ENCODE results near the gene AK8. TPM values are rescaled to one million over a fixed set of nuclear protein-coding genes. Genes with fewer than 3 reads are reported as not detected.
A peak's percentile ranks its signal among the peaks of the same experiment; 100 is the strongest.

The AK8 gene
- total RNA-seq, 1 donor from 2014 or later, result 0.74 TPM

DNA sequence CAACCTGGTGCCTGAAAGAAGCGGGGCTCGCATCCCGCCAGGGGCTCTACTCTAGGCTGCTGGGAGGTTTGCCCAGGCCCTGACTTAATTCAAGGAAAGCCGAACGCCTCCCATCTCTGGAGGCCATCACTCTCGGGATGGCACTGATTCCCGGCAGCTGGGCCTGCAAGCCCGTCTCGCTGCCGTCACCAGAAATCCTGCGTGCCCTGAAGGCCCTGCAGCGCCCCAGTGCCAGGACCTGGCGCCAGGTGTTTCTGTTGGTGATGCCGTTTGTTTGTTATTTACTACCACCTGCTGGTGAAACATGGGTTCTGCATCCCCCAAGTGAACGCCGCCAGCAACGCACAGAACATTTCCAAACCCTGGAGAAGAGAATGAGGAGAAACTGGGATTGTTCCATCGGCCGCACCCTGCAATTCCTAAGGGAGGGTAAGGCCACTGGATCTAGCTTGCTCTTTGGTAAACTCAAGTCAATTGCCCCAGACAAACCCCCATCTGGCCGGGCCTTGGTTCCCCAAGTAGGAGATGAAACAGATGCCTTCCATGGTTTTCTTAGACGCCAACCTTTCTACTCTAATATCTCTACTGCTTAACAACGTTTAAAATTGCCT lies 77.9 kb downstream of the AK8 start:
- H3K9me3 ChIP-seq (replicated peaks), result no peaks in the 10 kb centered on the region
- H3K27ac ChIP-seq (replicated peaks), result peak overlapping the region; percentile 54
- intact Hi-C loops (cut with micrococcal nuclease), result no loop called here
- H3K4me3 ChIP-seq, result no peak overlapping the region
- H3K27me3 ChIP-seq (ENCODE audit: low read depth), result peaks cover 38% of the 10 kb centered on the region
- H3K4me1 ChIP-seq, result peaks cover 27% of the 10 kb centered on the region
- TF ChIP-seq, protein P1, sequence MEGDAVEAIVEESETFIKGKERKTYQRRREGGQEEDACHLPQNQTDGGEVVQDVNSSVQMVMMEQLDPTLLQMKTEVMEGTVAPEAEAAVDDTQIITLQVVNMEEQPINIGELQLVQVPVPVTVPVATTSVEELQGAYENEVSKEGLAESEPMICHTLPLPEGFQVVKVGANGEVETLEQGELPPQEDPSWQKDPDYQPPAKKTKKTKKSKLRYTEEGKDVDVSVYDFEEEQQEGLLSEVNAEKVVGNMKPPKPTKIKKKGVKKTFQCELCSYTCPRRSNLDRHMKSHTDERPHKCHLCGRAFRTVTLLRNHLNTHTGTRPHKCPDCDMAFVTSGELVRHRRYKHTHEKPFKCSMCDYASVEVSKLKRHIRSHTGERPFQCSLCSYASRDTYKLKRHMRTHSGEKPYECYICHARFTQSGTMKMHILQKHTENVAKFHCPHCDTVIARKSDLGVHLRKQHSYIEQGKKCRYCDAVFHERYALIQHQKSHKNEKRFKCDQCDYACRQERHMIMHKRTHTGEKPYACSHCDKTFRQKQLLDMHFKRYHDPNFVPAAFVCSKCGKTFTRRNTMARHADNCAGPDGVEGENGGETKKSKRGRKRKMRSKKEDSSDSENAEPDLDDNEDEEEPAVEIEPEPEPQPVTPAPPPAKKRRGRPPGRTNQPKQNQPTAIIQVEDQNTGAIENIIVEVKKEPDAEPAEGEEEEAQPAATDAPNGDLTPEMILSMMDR (IDR thresholded peaks at IDR 0.05; ENCODE audit: borderline replicate concordance), result peak; percentile 92
- H3K36me3 ChIP-seq, result no peaks in the 10 kb centered on the region
- peak; percentile 76 for DNase-seq

- TF ChIP-seq, protein P1 (IDR thresholded peaks at IDR 0.05; ENCODE audit: borderline replicate concordance), result no peak
- Histone ChIP-seq H3K4me1 (peaks cover 27% of the 10 kb centered on the region), H3K36me3 (no peaks in the 10 kb centered on the region), H3K27ac (replicated peaks) (peak overlapping the region; percentile 64), H3K9me3 (replicated peaks) (no peaks in the 10 kb centered on the region), H3K27me3 (ENCODE audit: low read depth) (peaks cover 33% of the 10 kb centered on the region), H3K4me3 (no peak overlapping the region)
- DNase-seq, result no peak
- intact Hi-C loops (cut with micrococcal nuclease), result loop anchor here (5.0 kb wide), 1 partner anchor 292 kb away; no protein-coding TSS in a partner anchor
Measured at GRCh38 chr9:132798817-132799790, 79.0 kb downstream of the AK8 start.

- Histone ChIP-seq H3K27me3 (ENCODE audit: low read depth) (peaks cover 31% of the 10 kb centered on the region), H3K27ac (replicated peaks) (peak overlapping the region; percentile 64), H3K36me3 (no peaks in the 10 kb centered on the region), H3K9me3 (replicated peaks) (no peaks in the 10 kb centered on the region), H3K4me3 (no peak overlapping the region), H3K4me1 (peaks cover 27% of the 10 kb centered on the region)
- no peak for DNase-seq
- intact Hi-C loops (cut with micrococcal nuclease), result loop anchor here (5.0 kb wide), 1 partner anchor 291 kb away; no protein-coding TSS in a partner anchor
- TF ChIP-seq, protein P1 (IDR thresholded peaks at IDR 0.05; ENCODE audit: borderline replicate concordance), result no peak
Measured at GRCh38 chr9:132797861-132798659, 80.0 kb downstream of the AK8 start.

DNA sequence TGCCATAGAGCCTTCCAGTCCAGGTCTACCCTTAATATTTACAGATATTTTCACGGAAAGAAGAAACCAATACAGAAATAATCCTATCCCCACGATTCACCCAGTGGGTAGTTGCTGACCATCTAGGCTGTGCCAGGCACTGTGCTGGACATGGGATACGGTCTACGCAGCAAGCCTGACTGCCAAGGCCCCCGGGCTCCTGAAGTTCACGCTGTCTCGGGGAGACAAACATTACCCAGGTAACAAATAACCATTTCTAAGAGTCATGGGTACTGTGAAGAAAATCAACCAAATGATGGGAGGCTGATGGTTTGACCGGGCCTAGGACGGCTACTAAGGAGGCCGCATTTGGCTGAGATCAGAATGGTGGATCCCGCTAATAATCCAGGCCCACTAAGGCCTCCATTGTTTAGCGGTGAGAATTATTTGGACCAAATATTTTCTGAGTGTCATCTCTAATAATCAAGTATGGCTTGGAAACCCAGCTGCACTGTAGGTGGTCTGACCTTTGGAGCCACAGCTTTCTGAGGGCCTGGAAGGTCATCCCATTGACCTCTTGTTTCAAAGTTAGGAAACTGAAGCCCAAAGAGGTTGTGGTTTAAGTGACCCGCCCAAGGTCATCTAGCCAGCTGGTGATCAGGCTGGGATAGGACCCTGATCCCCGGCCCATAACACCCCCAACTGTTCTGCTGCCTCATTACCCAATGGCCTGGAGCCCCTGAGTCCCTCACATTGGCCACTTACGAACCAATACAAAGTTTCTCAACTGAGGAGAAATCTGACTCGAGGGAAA lies 82.4 kb downstream of the AK8 start:
- Histone ChIP-seq H3K9me3 (replicated peaks) (no peaks in the 10 kb centered on the region), H3K36me3 (no peaks in the 10 kb centered on the region), H3K27ac (replicated peaks) (no peak overlapping the region), H3K27me3 (ENCODE audit: low read depth) (peaks cover 22% of the 10 kb centered on the region), H3K4me1 (peaks cover 27% of the 10 kb centered on the region), H3K4me3 (no peak overlapping the region)
- DNase-seq, result no peak
- TF ChIP-seq, protein P1 (IDR thresholded peaks at IDR 0.05; ENCODE audit: borderline replicate concordance), result no peak
- intact Hi-C loops (cut with micrococcal nuclease), result loop anchor here (5.0 kb wide), 1 partner anchor 288 kb away; no protein-coding TSS in a partner anchor

Data from left ventricle myocardium inferior (tissue), 1 donor.